Cardiac muscle cell (in vitro differentiated cells and primary cell): ENCODE measurements around the gene ATP6V0C. TPM values are rescaled to one million over a fixed set of nuclear protein-coding genes. Genes with fewer than 3 reads are reported as not detected.

Experiments used
- DNase-seq, 2 donors: peaks; one replicate each; pipeline versions ENCODE4 v3.0.0 to v3.0.0-alpha.2; 2010 to 2017; ENCODE audit warnings: low read depth in 1 of 2, low spot score in 1 of 2
- H3K27ac ChIP-seq: fragments of 200-600 bp; sonication (generic); 2 replicates; pipeline ENCODE4 v1.5.1; 2016
- H3K27me3 ChIP-seq: fragments of 200-600 bp; sonication (generic); 2 replicates; pipeline ENCODE4 v1.6.0; 2016; ENCODE audit warnings: control low read depth
- H3K36me3 ChIP-seq: fragments of 200-600 bp; sonication (generic); 2 replicates; pipeline ENCODE4 v1.5.1; 2016; ENCODE audit warnings: control low read depth
- H3K4me1 ChIP-seq: fragments of 200-600 bp; sonication (generic); 2 replicates; pipeline ENCODE4 v1.8.1; 2017; ENCODE audit warnings: low read depth, mild to moderate bottlenecking, mixed run types
- H3K4me3 ChIP-seq: fragments of 200-600 bp; sonication (generic); 2 replicates; pipeline ENCODE4 v1.5.1; 2016; ENCODE audit warnings: mild to moderate bottlenecking
- H3K9me3 ChIP-seq: fragments of 200-600 bp; sonication (generic); 2 replicates; pipeline ENCODE4 v1.5.1; 2017; ENCODE audit warnings: low read depth, mild to moderate bottlenecking, control low read depth
- polyA plus RNA-seq: library from polyadenylated mRNA; unstranded; fragments of >200 nt; fragmentation: Nextera tagmentation; extraction: Ambion mirVana; gene quantifications from 2 replicates; pipeline ENCODE4 v1.2.1, GENCODE V29; 2016
- total RNA-seq: library from RNA; depleted of rRNA; stranded (reverse); fragments of >200 nt; gene quantifications from 2 replicates; pipeline ENCODE4 v1.2.3, GENCODE V29; 2016
- TF ChIP-seq, protein P1 (sequence below): IDR thresholded peaks from 2 replicates; pipeline ENCODE4 v1.5.1; 2012; ENCODE audit warnings: low read depth, mild to moderate bottlenecking, low read length

The ATP6V0C gene
- total and polyA plus RNA-seq, 2 experiments from 2014 or later, result 92.4 to 281 TPM

GRCh38 chr16:2470603-2471015, 43.1 kb upstream of the ATP6V0C start:
- DNase-seq, result no peak
- Histone ChIP-seq H3K4me1 (peaks cover 39% of the 10 kb centered on the region), H3K27ac (no peak overlapping the region), H3K27me3 (peaks cover under 1% of the 10 kb centered on the region), H3K4me3 (peak overlapping the region; percentile 30), H3K9me3 (no peaks in the 10 kb centered on the region), H3K36me3 (no peaks in the 10 kb centered on the region)
- TF ChIP-seq, protein P1, sequence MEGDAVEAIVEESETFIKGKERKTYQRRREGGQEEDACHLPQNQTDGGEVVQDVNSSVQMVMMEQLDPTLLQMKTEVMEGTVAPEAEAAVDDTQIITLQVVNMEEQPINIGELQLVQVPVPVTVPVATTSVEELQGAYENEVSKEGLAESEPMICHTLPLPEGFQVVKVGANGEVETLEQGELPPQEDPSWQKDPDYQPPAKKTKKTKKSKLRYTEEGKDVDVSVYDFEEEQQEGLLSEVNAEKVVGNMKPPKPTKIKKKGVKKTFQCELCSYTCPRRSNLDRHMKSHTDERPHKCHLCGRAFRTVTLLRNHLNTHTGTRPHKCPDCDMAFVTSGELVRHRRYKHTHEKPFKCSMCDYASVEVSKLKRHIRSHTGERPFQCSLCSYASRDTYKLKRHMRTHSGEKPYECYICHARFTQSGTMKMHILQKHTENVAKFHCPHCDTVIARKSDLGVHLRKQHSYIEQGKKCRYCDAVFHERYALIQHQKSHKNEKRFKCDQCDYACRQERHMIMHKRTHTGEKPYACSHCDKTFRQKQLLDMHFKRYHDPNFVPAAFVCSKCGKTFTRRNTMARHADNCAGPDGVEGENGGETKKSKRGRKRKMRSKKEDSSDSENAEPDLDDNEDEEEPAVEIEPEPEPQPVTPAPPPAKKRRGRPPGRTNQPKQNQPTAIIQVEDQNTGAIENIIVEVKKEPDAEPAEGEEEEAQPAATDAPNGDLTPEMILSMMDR, result no peak

DNA sequence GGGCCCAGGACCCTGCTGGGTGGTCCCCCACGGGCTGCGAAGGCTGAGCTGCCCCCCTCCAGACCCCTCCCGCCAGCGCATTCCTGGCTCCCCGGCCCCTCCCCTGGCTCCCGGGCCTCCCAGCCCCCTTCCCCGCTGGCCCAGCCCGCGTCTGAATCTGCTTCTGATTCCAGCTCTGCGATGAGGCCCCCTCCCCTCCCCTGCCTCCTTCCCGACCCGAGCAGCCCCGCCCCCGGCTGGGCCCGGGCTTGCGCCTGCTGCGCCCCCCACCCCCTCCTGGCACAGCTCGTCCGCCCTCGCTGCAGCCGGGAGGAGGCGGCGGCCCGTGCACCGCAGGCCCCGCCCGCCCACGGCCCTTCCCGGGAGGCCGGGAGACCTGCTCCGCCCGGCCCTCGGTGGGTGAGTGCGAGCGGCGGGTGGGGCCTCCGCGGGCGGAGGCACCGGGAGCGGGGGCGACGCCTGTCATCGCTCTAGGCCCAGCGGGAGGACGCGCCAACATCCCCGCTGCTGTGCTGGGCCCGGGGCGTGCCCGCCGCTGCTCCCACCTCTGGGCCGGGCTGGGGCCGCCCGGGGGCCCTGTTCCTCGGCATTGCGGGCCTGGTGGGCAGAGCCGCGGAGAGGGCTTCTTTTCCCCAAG, 42.6 kb upstream of the ATP6V0C start, which contains the start of gene NTN3:
TSS of gene NTN3 (plus strand) at position 282 of the 637 bp plus-strand sequence. CDS start 405 bp downstream, outside the sequence.
- DNase-seq, result peak in 1 of 2 donors; percentile 78
- peaks cover 6% of the 10 kb centered on the region for H3K27me3 ChIP-seq
- H3K4me3 ChIP-seq, result peak within 1 kb of the TSS; percentile 30
- no peaks in the 10 kb centered on the region for H3K9me3 ChIP-seq
- no peaks in the 10 kb centered on the region for H3K36me3 ChIP-seq
- H3K27ac ChIP-seq, result no peak within 1 kb of the TSS
- TF ChIP-seq, protein P1, result no peak
- peaks cover 41% of the 10 kb centered on the region for H3K4me1 ChIP-seq

DNA sequence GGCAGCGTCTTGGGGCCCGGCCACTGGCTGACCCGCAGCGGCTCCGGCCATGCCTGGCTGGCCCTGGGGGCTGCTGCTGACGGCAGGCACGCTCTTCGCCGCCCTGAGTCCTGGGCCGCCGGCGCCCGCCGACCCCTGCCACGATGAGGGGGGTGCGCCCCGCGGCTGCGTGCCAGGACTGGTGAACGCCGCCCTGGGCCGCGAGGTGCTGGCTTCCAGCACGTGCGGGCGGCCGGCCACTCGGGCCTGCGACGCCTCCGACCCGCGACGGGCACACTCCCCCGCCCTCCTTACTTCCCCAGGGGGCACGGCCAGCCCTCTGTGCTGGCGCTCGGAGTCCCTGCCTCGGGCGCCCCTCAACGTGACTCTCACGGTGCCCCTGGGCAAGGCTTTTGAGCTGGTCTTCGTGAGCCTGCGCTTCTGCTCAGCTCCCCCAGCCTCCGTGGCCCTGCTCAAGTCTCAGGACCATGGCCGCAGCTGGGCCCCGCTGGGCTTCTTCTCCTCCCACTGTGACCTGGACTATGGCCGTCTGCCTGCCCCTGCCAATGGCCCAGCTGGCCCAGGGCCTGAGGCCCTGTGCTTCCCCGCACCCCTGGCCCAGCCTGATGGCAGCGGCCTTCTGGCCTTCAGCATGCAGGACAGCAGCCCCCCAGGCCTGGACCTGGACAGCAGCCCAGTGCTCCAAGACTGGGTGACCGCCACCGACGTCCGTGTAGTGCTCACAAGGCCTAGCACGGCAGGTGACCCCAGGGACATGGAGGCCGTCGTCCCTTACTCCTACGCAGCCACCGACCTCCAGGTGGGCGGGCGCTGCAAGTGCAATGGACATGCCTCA, 41.9 kb upstream of the ATP6V0C start:
- Histone ChIP-seq H3K4me3 (peak overlapping the region; percentile 30), H3K27me3 (peaks cover 13% of the 10 kb centered on the region), H3K4me1 (peaks cover 41% of the 10 kb centered on the region), H3K9me3 (no peaks in the 10 kb centered on the region), H3K36me3 (no peaks in the 10 kb centered on the region), H3K27ac (no peak overlapping the region)
- DNase-seq, result no peak
- TF ChIP-seq, protein P1, result no peak

DNA sequence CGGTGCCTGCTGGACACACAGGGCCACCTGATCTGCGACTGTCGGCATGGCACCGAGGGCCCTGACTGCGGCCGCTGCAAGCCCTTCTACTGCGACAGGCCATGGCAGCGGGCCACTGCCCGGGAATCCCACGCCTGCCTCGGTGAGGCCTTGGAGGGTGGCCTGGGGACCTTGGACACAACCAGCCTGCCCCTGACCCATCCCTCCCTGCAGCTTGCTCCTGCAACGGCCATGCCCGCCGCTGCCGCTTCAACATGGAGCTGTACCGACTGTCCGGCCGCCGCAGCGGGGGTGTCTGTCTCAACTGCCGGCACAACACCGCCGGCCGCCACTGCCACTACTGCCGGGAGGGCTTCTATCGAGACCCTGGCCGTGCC, 41.3 kb upstream of the ATP6V0C start:
- Histone ChIP-seq H3K4me1 (peaks cover 41% of the 10 kb centered on the region), H3K27ac (no peak overlapping the region), H3K9me3 (no peaks in the 10 kb centered on the region), H3K27me3 (peaks cover 15% of the 10 kb centered on the region), H3K4me3 (no peak overlapping the region), H3K36me3 (no peaks in the 10 kb centered on the region)
- TF ChIP-seq, protein P1, result no peak
- DNase-seq, result no peak

GRCh38 chr16:2472885-2473445, 40.8 kb upstream of the ATP6V0C start:
- H3K9me3 ChIP-seq, result no peaks in the 10 kb centered on the region
- peaks cover 41% of the 10 kb centered on the region for H3K4me1 ChIP-seq
- H3K27me3 ChIP-seq, result peaks cover 15% of the 10 kb centered on the region
- H3K4me3 ChIP-seq, result no peak overlapping the region
- no peak for DNase-seq
- no peaks in the 10 kb centered on the region for H3K36me3 ChIP-seq
- no peak overlapping the region for H3K27ac ChIP-seq
- TF ChIP-seq, protein P1, result no peak
